T-helper 1 cell treated with Interleukin-12 subunit alpha and Interleukin-12 subunit beta and Interleukin-4 antibody, amounts not matched to agents 30 μg/mL and 1 μg/mL, for 36 hours (primary cell): ENCODE results near the gene PBLD.
"Not testable (repeated sequence)": the region's sequence is repeated elsewhere in the genome, so short reads cannot be mapped to it uniquely, and the experiment has no call there.

Experiments
- H3K27ac Mint-ChIP-seq: one replicate; pipeline ENCODE4 v1.8.0; 2021; ENCODE audit warnings: mild to moderate bottlenecking, mixed read lengths
- H3K27me3 Mint-ChIP-seq: one replicate; pipeline ENCODE4 v1.8.0; 2021; ENCODE audit warnings: low read depth, mixed read lengths
- H3K36me3 Mint-ChIP-seq: one replicate; pipeline ENCODE4 v1.8.0; 2021; ENCODE audit warnings: low read depth, mixed read lengths
- H3K4me1 Mint-ChIP-seq: one replicate; pipeline ENCODE4 v1.8.0; 2021; ENCODE audit warnings: low read depth, mixed read lengths
- H3K4me3 Mint-ChIP-seq: one replicate; pipeline ENCODE4 v1.8.0; 2021; ENCODE audit warnings: mild to moderate bottlenecking, moderate library complexity, mixed read lengths
- H3K9me3 Mint-ChIP-seq: one replicate; pipeline ENCODE4 v1.8.0; 2021; ENCODE audit warnings: mixed read lengths

PBLD gene

GRCh38 chr10:68276224-68276623 is 56.5 kb downstream of the PBLD start:
- H3K27ac Mint-ChIP-seq: no peak overlapping the region
- H3K36me3 Mint-ChIP-seq: no peaks in the 10 kb centered on the region
- no peaks in the 10 kb centered on the region for H3K27me3 Mint-ChIP-seq
- H3K4me1 Mint-ChIP-seq: peaks cover 3% of the 10 kb centered on the region
- no peak overlapping the region for H3K4me3 Mint-ChIP-seq
- H3K9me3 Mint-ChIP-seq: peaks cover 18% of the 10 kb centered on the region

GRCh38 chr10:68275600-68276126 is 57.1 kb downstream of the PBLD start:
- Mint-ChIP-seq H3K4me3 (no peak overlapping the region), H3K9me3 (peaks cover 18% of the 10 kb centered on the region), H3K27ac (no peak overlapping the region), H3K36me3 (no peaks in the 10 kb centered on the region), H3K4me1 (peaks cover 3% of the 10 kb centered on the region), H3K27me3 (no peaks in the 10 kb centered on the region)

- Mint-ChIP-seq H3K27ac (no peak overlapping the region), H3K9me3 (peaks cover 10% of the 10 kb centered on the region), H3K27me3 (no peaks in the 10 kb centered on the region), H3K36me3 (no peaks in the 10 kb centered on the region), H3K4me1 (peaks cover 3% of the 10 kb centered on the region), H3K4me3 (no peak overlapping the region)
These were observed 59.9 kb downstream of the PBLD start for GRCh38 chr10:68272833-68273232.

GRCh38 chr10:68271196-68271882 is 61.4 kb downstream of the PBLD start:
- Mint-ChIP-seq H3K4me3 (no peak overlapping the region), H3K27ac (no peak overlapping the region), H3K9me3 (no peaks in the 10 kb centered on the region), H3K4me1 (peaks cover 2% of the 10 kb centered on the region), H3K36me3 (no peaks in the 10 kb centered on the region), H3K27me3 (no peaks in the 10 kb centered on the region)

GRCh38 chr10:68269562-68270290 is 63.0 kb downstream of the PBLD start:
- Mint-ChIP-seq H3K36me3 (no peaks in the 10 kb centered on the region), H3K27ac (no peak overlapping the region)

GRCh38 chr10:68261132-68261856 is 71.4 kb downstream of the PBLD start:
- no peaks in the 10 kb centered on the region for H3K4me1 Mint-ChIP-seq
- H3K9me3 Mint-ChIP-seq: peaks cover 5% of the 10 kb centered on the region
- H3K27ac Mint-ChIP-seq: no peak overlapping the region
- no peak overlapping the region for H3K4me3 Mint-ChIP-seq
- peaks cover 10% of the 10 kb centered on the region for H3K27me3 Mint-ChIP-seq
- H3K36me3 Mint-ChIP-seq: peaks cover 1% of the 10 kb centered on the region

More at GRCh38 chr10:68269562-68270290, 63.0 kb downstream of the PBLD start:
- Mint-ChIP-seq H3K4me1 (no peaks in the 10 kb centered on the region), H3K27me3 (no peaks in the 10 kb centered on the region), H3K4me3 (no peak overlapping the region), H3K9me3 (no peaks in the 10 kb centered on the region)

- no peak overlapping the region for H3K4me3 Mint-ChIP-seq
- H3K27ac Mint-ChIP-seq: no peak overlapping the region
- H3K27me3 Mint-ChIP-seq: peaks cover 8% of the 10 kb centered on the region
- no peaks in the 10 kb centered on the region for H3K36me3 Mint-ChIP-seq
- peaks cover 4% of the 10 kb centered on the region for H3K4me1 Mint-ChIP-seq
- no peaks in the 10 kb centered on the region for H3K9me3 Mint-ChIP-seq
These were observed 79.4 kb downstream of the PBLD start for GRCh38 chr10:68253346-68253745.

- no peaks in the 10 kb centered on the region for H3K9me3 Mint-ChIP-seq
- no peak overlapping the region for H3K4me3 Mint-ChIP-seq
These were observed 80.9 kb downstream of the PBLD start for GRCh38 chr10:68251625-68252495.

GRCh38 chr10:68251151-68251550 is 81.6 kb downstream of the PBLD start:
- no peaks in the 10 kb centered on the region for H3K9me3 Mint-ChIP-seq
- H3K4me3 Mint-ChIP-seq: no peak overlapping the region
- no peak overlapping the region for H3K27ac Mint-ChIP-seq
- H3K36me3 Mint-ChIP-seq: no peaks in the 10 kb centered on the region
- peaks cover 4% of the 10 kb centered on the region for H3K4me1 Mint-ChIP-seq
- peaks cover 4% of the 10 kb centered on the region for H3K27me3 Mint-ChIP-seq

More at GRCh38 chr10:68251625-68252495, 80.9 kb downstream of the PBLD start:
- Mint-ChIP-seq H3K27me3 (peaks cover 11% of the 10 kb centered on the region), H3K27ac (no peak overlapping the region), H3K36me3 (no peaks in the 10 kb centered on the region), H3K4me1 (peaks cover 4% of the 10 kb centered on the region)

- H3K27ac Mint-ChIP-seq: no peak overlapping the region
- H3K4me3 Mint-ChIP-seq: no peak overlapping the region
- H3K9me3 Mint-ChIP-seq: no peaks in the 10 kb centered on the region
- H3K27me3 Mint-ChIP-seq: peaks cover 10% of the 10 kb centered on the region
- no peaks in the 10 kb centered on the region for H3K36me3 Mint-ChIP-seq
- peaks cover 4% of the 10 kb centered on the region for H3K4me1 Mint-ChIP-seq
These were observed 83.4 kb downstream of the PBLD start for GRCh38 chr10:68249297-68249696.

- peaks cover 4% of the 10 kb centered on the region for H3K4me1 Mint-ChIP-seq
- H3K36me3 Mint-ChIP-seq: no peaks in the 10 kb centered on the region
- H3K9me3 Mint-ChIP-seq: no peaks in the 10 kb centered on the region
- H3K27ac Mint-ChIP-seq: no peak overlapping the region
- H3K27me3 Mint-ChIP-seq: peaks cover 10% of the 10 kb centered on the region
- H3K4me3 Mint-ChIP-seq: no peak overlapping the region
These were observed 84.8 kb downstream of the PBLD start for GRCh38 chr10:68247931-68248330.

GRCh38 chr10:68246397-68246796 is 86.3 kb downstream of the PBLD start:
- H3K4me3 Mint-ChIP-seq: not testable (repeated sequence)

GRCh38 chr10:68242051-68242450 is 90.7 kb downstream of the PBLD start:
- Mint-ChIP-seq H3K36me3 (no peaks in the 10 kb centered on the region), H3K27ac (no peak overlapping the region), H3K9me3 (no peaks in the 10 kb centered on the region), H3K4me3 (no peak overlapping the region), H3K27me3 (peaks cover 11% of the 10 kb centered on the region), H3K4me1 (no peaks in the 10 kb centered on the region)

More at GRCh38 chr10:68246397-68246796, 86.3 kb downstream of the PBLD start:
- not testable (repeated sequence) for H3K36me3 Mint-ChIP-seq, H3K9me3 Mint-ChIP-seq, H3K4me1 Mint-ChIP-seq, H3K27ac Mint-ChIP-seq
- peaks cover 10% of the 10 kb centered on the region for H3K27me3 Mint-ChIP-seq
